ENCODE results near the gene ELP4. TPM values are rescaled to one million over a fixed set of nuclear protein-coding genes. Genes with fewer than 3 reads are reported as not detected.

ELP4 gene
- total RNA-seq, 1 experiment from 2014 or later: 15.2 TPM

DNA sequence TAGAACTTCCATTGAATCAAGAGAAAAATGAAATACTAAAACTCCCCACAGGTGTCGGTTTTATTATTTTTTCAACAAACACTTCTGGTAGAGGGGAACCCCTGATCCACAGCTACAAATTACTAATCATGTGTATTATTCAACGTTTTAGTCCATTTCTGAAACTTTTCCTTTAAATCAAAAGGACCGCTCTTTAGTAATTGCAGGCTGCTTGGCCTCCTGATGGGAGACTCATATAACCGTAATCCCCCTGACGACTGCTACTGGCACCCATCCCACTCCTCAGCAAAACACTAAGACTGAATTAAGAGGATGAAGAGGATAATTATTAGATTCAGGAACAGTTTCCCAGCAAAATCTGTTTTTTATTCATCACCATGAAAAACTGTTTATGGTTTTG is 255.2 kb downstream of the ELP4 start:
- H3K4me3 Mint-ChIP-seq: no peak overlapping the region
- Histone ChIP-seq H3K4ac (ENCODE audit: low read depth, low read length) (no peak overlapping the region), H4K91ac (ENCODE audit: insufficient read length, low read depth, low read length) (no peak overlapping the region), H3K9ac (ENCODE audit: extremely low read depth, insufficient read length, low read length) (no peak overlapping the region), H3K79me1 (ENCODE audit: insufficient read depth, low read depth, low read length, poor library complexity, severe bottlenecking) (no peaks in the 10 kb centered on the region), H3T11ph (ENCODE audit: low read length) (no peak overlapping the region), H3K14ac (ENCODE audit: insufficient read depth, low read length) (no peak overlapping the region), H2BK15ac (ENCODE audit: low read depth, low read length) (no peak overlapping the region), H3K27ac (ENCODE audit: insufficient read length, low read depth, low read length) (no peak overlapping the region), H3K27me3 (ENCODE audit: insufficient read depth, low read length) (no peaks in the 10 kb centered on the region), H2AK5ac (ENCODE audit: insufficient read length, low read length) (no peak overlapping the region), H3K56ac (ENCODE audit: insufficient read length, low read depth, low read length) (no peak overlapping the region), H3K4me2 (ENCODE audit: insufficient read depth, insufficient read length, low read length) (no peak overlapping the region), H2BK120ac (ENCODE audit: low read depth, low read length, poor library complexity, severe bottlenecking) (no peak overlapping the region), H2BK20ac (ENCODE audit: low read depth, low read length, poor library complexity, severe bottlenecking) (no peak overlapping the region), H2BK12ac (ENCODE audit: insufficient read length, low read depth, low read length) (no peak overlapping the region), H2BK5ac (ENCODE audit: insufficient read length, low read length) (no peak overlapping the region), H4K8ac (replicated peaks; ENCODE audit: insufficient read length, low read depth, low read length) (no peak overlapping the region), H3K18ac (ENCODE audit: insufficient read length, low read depth, low read length) (no peak overlapping the region), H3K79me2 (ENCODE audit: insufficient read depth, low read length) (no peaks in the 10 kb centered on the region), H4K5ac (ENCODE audit: insufficient read length, low read depth, low read length) (no peak overlapping the region), H3K9me3 (ENCODE audit: control insufficient read depth, low read depth, low read length) (no peaks in the 10 kb centered on the region), H4K20me1 (ENCODE audit: control insufficient read depth, insufficient read depth, insufficient read length) (no peaks in the 10 kb centered on the region), H3K23ac (ENCODE audit: insufficient read length, low read depth, low read length) (no peak overlapping the region), H2AFZ (ENCODE audit: low read length) (no peak overlapping the region), H3K23me2 (ENCODE audit: insufficient read length, low read depth, low read length, poor library complexity, severe bottlenecking) (no peaks in the 10 kb centered on the region), H3K4me1 (ENCODE audit: insufficient read depth, low read length) (no peaks in the 10 kb centered on the region; the same call in 1 of the 2 replicates)
- TF ChIP-seq, protein P1, sequence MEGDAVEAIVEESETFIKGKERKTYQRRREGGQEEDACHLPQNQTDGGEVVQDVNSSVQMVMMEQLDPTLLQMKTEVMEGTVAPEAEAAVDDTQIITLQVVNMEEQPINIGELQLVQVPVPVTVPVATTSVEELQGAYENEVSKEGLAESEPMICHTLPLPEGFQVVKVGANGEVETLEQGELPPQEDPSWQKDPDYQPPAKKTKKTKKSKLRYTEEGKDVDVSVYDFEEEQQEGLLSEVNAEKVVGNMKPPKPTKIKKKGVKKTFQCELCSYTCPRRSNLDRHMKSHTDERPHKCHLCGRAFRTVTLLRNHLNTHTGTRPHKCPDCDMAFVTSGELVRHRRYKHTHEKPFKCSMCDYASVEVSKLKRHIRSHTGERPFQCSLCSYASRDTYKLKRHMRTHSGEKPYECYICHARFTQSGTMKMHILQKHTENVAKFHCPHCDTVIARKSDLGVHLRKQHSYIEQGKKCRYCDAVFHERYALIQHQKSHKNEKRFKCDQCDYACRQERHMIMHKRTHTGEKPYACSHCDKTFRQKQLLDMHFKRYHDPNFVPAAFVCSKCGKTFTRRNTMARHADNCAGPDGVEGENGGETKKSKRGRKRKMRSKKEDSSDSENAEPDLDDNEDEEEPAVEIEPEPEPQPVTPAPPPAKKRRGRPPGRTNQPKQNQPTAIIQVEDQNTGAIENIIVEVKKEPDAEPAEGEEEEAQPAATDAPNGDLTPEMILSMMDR (conservative IDR thresholded peaks at IDR 0.05): no peak
- WGBS (ENCODE audit: extremely low coverage, insufficient read length, low lambda C conversion rate): no CpG with 5 or more reads among the region's 5 CpGs
- no peaks in the 10 kb centered on the region for H3K9me3 Mint-ChIP-seq
- no peaks in the 10 kb centered on the region for H3K27me3 Mint-ChIP-seq (ENCODE audit: low read depth)
- H3K36me3 Mint-ChIP-seq (ENCODE audit: insufficient read depth in 1 of 3, low read depth in 3 of 3): no peaks in the 10 kb centered on the region
- H3K27ac Mint-ChIP-seq: no peak overlapping the region
- DNase-seq: no peak
- peaks cover 15 to 31% of the 10 kb centered on the region in 2 experiments for H3K4me1 Mint-ChIP-seq

All from H9 (cell line).